Right renal pelvis (tissue), 4 donors: Measurements from ENCODE around the gene ALPK1. TPM values are rescaled to one million over a fixed set of nuclear protein-coding genes. Genes with fewer than 3 reads are reported as not detected.

ENCODE experiments used
- DNase-seq, 4 donors: peaks; one replicate each; pipeline ENCODE4 v3.0.0-alpha.2; 2013; ENCODE audit warnings: low read depth in 4 of 4, low spot score in 3 of 4, missing footprints in 1 of 4
- polyA plus RNA-seq, 4 donors: library from polyadenylated mRNA; unstranded; fragments of 120-200 nt; gene quantifications; one replicate each; pipeline ENCODE4 v1.2.1, GENCODE V29; 2013; ENCODE audit not compliant: insufficient read length in 4 of 4

Gene ALPK1
- polyA plus RNA-seq, 4 donors: 10.2 to 14.2 (median 11.5) TPM

DNA sequence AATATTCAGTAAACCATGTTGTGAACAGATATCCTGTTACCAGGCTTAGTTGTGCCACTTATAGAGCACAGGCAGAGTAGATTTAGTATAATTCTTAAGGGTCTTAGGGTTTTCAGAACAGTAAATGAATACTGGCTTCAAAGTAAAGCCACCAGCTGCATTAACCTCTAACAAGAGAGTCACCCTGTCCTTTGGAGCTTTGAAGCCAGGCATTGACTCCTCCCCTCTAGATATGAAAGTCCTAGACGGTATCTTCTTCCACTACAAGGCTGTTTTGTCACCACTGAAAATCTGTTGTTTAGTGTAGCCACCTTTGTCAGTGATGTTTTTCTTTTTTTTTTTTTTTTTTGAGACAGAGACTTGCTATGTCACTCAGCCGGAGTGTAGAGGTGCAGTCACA is 77.7 kb downstream of the ALPK1 start:
- DNase-seq: no peak

DNA sequence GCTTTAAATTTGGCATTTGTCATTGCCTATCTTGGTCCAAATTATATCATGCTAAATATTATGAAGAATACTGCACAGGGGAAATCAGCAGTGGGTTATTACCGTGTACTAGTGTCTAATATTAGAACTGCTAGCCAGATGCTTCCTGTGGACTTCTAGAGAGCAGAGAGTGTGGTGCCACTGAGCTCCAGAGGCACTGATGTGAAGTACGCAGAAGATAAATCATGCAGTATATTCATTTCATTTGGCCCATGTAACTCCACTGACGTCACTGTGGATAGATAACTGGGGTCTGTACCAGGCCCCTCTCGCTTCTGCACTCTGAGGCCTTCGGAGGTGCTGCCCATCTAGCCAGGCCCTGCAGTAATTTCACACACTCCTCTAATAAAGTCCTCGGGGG is 80.0 kb downstream of the ALPK1 start:
- DNase-seq: no peak

- no peak for DNase-seq
Observed at GRCh38 chr4:112377594-112378242, 80.5 kb downstream of the ALPK1 start.

DNA sequence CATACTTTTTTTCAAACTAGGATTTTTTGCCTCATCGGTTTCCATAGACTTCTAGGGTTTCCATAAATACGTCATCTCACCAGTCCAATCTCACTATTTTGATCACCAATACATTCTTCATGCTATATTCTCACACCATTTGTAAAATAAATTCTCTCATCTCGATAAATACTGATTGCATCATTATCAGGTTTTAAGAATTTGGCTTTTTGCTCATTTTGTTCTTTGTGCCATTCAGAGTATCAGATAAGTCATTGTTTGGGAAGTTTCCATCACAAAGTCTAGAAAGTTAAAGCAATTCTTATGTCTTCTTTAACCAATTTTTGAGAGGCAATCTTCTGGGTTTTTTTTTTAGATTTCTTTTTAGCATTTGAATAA is 81.1 kb downstream of the ALPK1 start:
- no peak for DNase-seq

DNA sequence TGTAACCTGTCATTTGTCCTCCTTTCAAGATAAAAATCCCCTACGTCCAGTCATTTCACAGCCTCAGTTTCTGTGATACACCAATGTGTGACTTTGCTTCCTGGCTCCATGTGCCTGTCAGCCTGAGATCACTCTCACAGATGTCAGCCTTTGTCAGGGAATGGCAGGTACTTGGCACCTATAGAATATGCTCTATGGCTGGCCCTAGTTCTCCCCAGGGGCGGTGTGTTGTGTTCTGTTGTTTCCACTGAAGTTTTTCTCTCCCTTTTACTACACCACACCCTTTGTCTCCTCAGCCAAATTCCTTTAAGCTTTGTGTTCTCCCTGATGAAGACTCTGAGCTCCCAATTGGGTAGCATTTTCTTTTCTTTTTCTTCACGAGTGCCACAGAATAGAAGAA is 81.7 kb downstream of the ALPK1 start:
- no peak for DNase-seq

- DNase-seq: peak in 2 of 4 donors; percentile 8 to 26
Observed at GRCh38 chr4:112379306-112379705, 82.1 kb downstream of the ALPK1 start.

DNA sequence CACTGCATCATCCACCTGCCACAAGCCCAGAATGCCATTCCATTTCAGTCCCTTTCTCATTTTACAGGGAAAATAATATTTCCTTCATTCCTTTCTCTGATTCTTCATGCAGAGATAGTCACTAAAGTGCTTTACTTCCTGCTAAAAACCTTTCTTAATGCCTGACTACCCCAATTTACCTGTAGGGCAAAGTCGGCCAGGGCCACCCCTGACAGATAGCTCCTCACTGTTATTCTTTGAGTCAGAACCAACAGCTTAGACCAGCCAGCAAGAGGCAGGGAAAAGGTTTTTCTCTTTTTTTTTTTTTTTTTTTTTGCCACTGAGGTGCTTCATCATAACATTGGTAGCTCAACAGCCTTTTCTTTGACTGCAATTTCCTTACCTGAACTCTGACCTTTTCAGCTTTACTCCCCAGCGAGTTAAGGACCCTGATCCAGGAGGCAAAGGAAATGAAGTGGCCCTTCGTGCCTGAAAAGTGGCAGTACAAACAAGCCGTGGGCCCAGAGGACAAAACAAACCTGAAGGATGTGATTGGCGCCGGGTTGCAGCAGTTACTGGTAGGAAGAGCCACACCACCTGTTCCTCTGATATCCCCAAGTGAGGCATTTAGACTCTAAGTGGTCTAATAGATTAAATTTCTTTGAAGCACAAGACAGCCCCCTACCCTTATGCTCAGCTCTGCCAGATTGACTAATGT is 85.0 kb downstream of the ALPK1 start:
- no peak for DNase-seq

- peak in 1 of 4 donors; percentile 31 for DNase-seq
Observed at GRCh38 chr4:112386071-112386470, 88.9 kb downstream of the ALPK1 start.

DNA sequence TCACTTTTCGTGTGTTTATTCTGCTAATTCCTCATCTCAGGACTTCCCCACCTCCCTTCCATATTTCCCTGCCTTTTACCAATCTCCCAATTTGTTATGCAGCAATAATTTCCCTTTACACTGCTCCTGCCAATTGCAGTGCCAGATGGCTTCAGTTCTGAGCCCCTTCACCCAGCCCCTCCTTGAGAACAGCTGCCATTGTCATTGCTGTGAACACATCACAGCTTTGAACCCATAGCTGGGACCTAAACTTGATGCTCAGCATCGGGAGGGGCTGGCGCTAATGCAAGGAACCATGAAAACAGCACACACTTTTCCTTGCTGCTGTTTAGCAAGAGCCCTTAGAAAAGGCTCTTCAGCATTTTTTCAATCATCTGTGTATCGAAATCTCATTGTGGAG is 104.9 kb downstream of the ALPK1 start:
- no peak for DNase-seq

- DNase-seq: no peak
Observed at GRCh38 chr4:112403101-112403945, 106.2 kb downstream of the ALPK1 start.

GRCh38 chr4:112410364-112410763 is 113.2 kb downstream of the ALPK1 start:
- no peak for DNase-seq

DNA sequence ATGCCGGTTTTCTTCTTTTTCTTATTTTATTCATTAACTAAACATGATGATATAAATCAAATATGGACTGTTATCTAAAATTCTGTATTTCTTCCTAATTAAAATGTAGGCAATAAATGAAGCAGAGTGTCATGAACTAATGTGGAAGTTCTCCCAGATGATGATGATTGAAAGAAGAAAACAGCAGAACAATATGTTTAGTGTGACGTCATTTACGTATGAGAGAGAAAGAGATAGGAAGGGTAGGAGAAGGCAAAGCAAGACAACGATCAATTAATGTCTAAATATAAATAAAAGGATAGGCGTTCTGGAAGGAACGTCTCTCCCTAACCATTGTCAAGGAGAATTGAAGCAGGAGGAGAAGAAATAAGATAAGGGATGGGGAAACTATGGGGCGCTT is 113.6 kb downstream of the ALPK1 start:
- no peak for DNase-seq

DNA sequence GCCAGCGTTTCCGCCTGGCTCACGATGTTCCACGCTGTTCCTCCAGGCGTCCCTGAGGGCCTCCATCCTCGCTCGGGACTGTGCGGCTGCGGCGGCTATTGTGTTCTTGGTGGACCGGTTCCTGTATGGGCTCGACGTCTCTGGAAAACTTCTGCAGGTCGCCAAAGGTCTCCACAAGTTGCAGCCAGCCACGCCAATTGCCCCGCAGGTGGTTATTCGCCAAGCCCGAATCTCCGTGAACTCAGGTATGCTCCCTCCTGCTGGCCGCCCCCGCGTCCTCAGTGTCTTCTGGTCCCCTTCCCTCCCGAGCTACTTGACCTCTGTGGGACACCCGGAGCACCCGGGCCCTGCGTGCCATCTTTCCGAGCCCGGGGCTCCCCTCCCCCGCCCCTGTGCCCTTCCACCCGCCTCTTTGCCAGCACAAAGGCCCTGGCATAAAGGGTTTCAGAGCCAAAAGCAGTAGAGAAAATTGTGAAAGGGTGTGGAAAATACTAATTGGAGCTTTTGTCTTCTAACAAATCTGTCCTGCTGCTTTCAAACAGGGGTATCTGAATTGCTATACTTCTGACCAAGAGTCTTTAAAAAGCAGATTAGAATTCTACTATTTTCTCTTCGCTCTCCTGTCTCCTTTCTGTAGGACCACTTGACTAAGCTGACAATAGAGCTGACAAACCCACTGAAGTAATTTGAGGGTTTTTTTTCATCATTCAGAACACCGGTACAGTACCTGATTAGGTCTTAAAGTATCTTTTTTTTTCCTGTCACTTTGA is 114.8 kb downstream of the ALPK1 start:
- DNase-seq: no peak

DNA sequence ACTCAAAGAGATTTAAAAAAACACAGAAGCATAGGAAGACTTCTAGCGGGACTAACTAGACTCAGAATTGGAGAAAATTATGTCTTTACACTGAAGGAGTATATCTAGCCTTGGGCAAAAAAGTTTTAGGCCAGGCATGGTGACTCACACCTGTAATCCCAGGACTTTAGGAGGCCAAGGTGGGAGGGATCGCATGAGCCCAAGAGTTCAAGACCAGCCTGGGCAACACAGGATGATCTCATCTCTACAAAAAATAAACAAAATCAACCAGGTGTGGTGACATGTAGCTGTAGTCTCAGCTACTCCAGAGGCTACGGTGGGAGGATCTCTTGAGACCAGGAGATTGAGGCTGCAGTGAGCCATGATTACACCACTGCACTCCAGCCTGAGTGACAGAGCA is 119.3 kb downstream of the ALPK1 start:
- no peak for DNase-seq

DNA sequence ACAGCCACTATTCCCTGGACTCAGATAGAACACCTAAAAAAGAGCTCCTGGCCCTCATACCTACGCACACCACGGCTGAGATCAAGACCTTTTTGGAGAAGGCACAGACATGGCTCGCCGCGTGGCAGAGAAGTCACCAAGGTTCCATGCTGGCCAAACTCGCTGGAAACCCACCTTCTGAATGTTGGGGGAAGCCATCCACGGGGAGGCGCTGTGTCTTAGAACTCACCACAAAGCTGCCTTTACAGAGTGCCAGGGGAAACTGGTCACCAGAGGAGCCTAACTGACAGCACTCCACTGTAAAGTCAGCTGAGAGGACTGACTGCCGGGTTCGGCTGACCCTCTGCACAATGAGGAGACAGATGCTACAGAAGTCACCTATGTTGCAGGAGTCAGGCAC is 120.9 kb downstream of the ALPK1 start:
- DNase-seq: no peak

DNA sequence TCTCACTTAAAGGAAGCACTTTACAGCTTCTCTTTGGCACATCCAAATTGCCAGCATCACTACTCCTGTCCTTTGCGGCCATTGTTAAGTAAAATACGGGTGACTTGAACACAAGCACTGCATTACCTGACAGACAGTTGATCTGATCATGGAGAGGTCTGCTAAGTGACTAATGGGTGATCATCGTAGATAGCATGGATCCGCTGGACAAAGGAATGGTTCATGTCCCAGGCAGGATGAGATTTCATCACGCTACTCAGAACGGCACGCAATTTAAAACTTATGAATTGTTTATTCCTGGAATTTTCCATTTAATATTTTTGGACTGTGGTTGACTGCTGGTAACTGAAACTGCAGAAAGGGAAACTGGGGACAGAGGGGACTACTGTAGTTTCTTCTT is 124.7 kb downstream of the ALPK1 start:
- no peak for DNase-seq

GRCh38 chr4:112422644-112423043 is 125.5 kb downstream of the ALPK1 start:
- no peak for DNase-seq

GRCh38 chr4:112423591-112423990 is 126.4 kb downstream of the ALPK1 start:
- DNase-seq: no peak

GRCh38 chr4:112425823-112426222 is 128.7 kb downstream of the ALPK1 start:
- no peak for DNase-seq

DNA sequence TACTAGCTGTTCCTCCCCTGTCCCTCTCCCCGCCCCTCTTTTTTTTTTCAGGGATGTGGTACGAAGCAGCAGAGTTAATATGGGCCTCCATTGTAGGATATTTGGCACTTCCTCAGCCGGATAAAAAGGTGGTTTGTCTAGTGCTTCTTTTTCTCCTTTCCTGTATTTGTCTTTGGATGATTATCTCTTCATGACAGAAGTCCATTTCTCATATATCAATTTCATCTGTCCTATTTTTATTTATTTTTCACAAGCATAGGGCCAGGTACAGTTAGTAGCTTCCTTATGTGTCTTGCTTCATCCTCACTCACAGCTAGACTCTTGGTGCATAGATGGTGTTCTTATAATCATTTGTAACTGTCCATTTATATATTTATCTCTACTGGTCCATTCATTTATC is 129.2 kb downstream of the ALPK1 start:
- DNase-seq: no peak

GRCh38 chr4:112431158-112431557 is 134.0 kb downstream of the ALPK1 start:
- no peak for DNase-seq
